Muscle layer of colon (tissue), 2 donors: ENCODE results near the gene JUN.

Experiments used
- H3K27ac ChIP-seq: one replicate; pipeline ENCODE4 v1.7.0; 2013; ENCODE audit warnings: low read depth, mild to moderate bottlenecking, low read length, moderate library complexity
- H3K27me3 ChIP-seq, 2 donors: one replicate each; pipeline ENCODE4 v1.7.0; 2013; ENCODE audit warnings: low read length in 2 of 2, mild to moderate bottlenecking in 2 of 2; ENCODE audit not compliant: insufficient read depth in 2 of 2, control insufficient read depth in 1 of 2
- H3K36me3 ChIP-seq: one replicate; pipeline ENCODE4 v1.7.0; 2013; ENCODE audit warnings: mild to moderate bottlenecking, low read length; ENCODE audit not compliant: insufficient read depth
- H3K4me1 ChIP-seq: one replicate; pipeline ENCODE4 v1.7.0; 2013; ENCODE audit warnings: mild to moderate bottlenecking, low read length; ENCODE audit not compliant: insufficient read depth
- H3K4me3 ChIP-seq, 2 donors: one replicate each; pipeline ENCODE4 v1.7.0; 2013; ENCODE audit warnings: low read length in 2 of 2, low read depth in 1 of 2, mild to moderate bottlenecking in 1 of 2, moderate library complexity in 1 of 2
- H3K9ac ChIP-seq: one replicate; pipeline ENCODE4 v1.7.0; 2013; ENCODE audit warnings: low read length
- H3K9me3 ChIP-seq: one replicate; pipeline ENCODE4 v1.7.0; 2013; ENCODE audit warnings: mild to moderate bottlenecking, low read length
- donor health status: abdominal sarcoma.
- donor health status: Adenocarcinoma of cecum.

Gene JUN

DNA sequence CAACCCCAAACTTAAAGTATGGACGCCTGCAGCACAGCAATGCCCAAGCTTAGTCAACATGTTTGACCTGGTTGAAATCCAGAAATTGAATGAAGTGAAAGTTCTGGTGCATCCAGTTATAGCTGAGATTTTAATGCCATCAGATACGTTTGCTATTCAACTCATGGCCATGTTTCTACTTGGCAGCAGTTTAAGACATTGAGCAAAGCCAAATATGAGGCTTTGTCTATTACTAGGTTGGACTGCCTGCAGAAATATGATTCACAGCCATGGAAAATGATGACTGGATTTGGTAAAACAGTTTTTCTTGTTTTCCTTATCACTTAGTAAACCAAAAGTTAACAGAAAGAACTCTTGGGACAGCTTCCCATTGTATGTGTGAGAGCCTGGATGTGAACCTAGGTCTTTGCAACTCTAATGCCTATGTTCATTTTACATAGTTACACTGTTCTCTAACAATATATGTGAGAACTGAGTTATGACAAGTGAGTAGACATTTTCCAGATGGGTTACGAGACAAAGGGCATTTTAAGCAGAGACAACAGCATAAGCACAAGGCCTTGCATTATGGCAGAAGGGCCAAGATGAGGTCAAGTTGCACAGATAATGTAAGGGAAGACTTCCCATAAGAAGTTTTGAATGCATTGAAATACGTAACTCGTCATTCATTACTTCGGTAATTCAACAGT, 51.6 kb downstream of the JUN start:
- Histone ChIP-seq H3K27me3 (no peaks in the 10 kb centered on the region), H3K4me3 (no peak overlapping the region), H3K36me3 (no peaks in the 10 kb centered on the region), H3K9me3 (no peaks in the 10 kb centered on the region), H3K9ac (no peak overlapping the region), H3K4me1 (peaks cover 9% of the 10 kb centered on the region), H3K27ac (no peak overlapping the region)
